ENCODE data around the gene SPATA45. TPM values are rescaled to one million over a fixed set of nuclear protein-coding genes. Genes with fewer than 3 reads are reported as not detected.
"Not testable (repeated sequence)": the region's sequence is repeated elsewhere in the genome, so short reads cannot be mapped to it uniquely, and the experiment has no call there.

The SPATA45 gene
- not detected for total RNA-seq

DNA sequence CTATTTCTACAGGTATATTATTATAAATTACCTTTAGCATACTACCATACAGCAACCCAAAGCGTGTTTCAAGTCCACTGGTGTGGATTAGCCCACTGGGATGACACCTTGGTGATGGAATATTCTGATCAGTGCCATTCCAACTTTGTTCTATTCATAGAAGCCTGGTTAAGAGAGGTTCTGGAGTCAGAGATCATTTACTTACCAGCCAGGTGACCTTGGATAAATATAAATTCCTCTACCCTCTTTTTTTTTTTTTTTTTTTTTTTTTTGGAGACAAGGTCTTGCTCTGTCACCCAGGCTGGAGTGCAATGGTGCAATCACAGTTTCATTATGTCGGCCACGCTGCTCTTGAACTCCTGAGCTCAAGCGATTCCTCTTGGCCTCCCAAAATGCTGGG, at the start of gene SPATA45:
TSS of gene SPATA45 (minus strand) at position 101 of the 400 bp plus-strand sequence. CDS start 11,500 bp downstream, outside the sequence.
- Mint-ChIP-seq H3K4me3 (no peak within 1 kb of the TSS), H3K4me1 (ENCODE audit: low read depth) (no peaks in the 10 kb centered on the region), H3K27ac (no peak within 1 kb of the TSS), H3K9me3 (peaks cover 0 to 1% of the 10 kb centered on the region in 2 donors), H3K36me3 (ENCODE audit: insufficient read depth in 2 of 2) (peaks cover 0 to 3% of the 10 kb centered on the region in 2 donors), H3K27me3 (ENCODE audit: low read depth) (no peaks in the 10 kb centered on the region)
- DNase-seq (no peak), ATAC-seq (replicated peaks in 1 of 2) (no peak)

DNA sequence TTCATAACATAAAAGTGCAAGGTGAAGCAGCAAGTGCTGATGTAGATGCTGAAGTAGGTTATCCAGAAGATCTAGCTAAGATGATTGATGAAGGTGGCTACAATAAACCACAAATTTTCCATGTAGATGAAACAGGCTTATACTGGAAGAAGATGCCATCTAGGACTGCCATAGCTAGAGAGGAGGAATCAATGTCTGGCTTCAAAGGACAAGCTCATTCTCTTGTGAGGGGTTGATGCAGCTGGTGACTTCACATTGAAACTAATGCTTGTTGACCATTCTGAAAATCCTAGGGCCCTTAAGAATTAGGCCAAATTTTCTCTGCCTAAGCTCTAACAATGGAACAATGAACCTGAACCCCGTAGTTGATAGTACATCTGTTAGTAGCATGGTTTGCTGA, 44.7 kb upstream of the SPATA45 start:
- H3K4me3 Mint-ChIP-seq = no peak overlapping the region
- DNase-seq = no peak
- no peaks in the 10 kb centered on the region for H3K9me3 Mint-ChIP-seq
- H3K27ac Mint-ChIP-seq = no peak overlapping the region
- ATAC-seq (replicated peaks in 1 of 2) = no peak
- no peaks in the 10 kb centered on the region for H3K27me3 Mint-ChIP-seq (ENCODE audit: low read depth)
- no peaks in the 10 kb centered on the region for H3K4me1 Mint-ChIP-seq (ENCODE audit: low read depth)
- peaks cover 11 to 33% of the 10 kb centered on the region in 2 donors for H3K36me3 Mint-ChIP-seq (ENCODE audit: insufficient read depth in 2 of 2)

DNA sequence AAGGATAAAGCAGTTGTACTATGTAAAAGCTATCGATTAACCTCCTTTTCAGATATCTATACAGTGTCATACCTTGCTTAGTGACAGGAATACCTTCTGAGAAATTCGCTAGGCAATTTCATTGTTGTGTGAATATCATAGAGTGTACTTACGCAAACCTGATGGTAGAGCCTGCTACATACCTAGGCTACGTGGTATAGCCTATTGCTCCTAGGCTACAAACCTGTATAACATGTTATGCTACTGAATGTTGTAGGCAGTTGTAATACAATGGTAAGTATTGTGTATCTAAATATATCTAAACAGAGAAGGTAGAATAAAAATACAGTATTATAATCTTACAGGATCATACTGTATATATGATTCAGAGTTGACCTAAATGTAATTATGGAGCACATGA, 37.1 kb upstream of the SPATA45 start:
- no peak overlapping the region for H3K4me3 Mint-ChIP-seq
- H3K27me3 Mint-ChIP-seq (ENCODE audit: low read depth) = no peaks in the 10 kb centered on the region
- no peaks in the 10 kb centered on the region for H3K4me1 Mint-ChIP-seq (ENCODE audit: low read depth)
- DNase-seq (no peak), ATAC-seq (replicated peaks in 1 of 2) (no peak)
- peaks cover 0 to 20% of the 10 kb centered on the region in 2 donors for H3K36me3 Mint-ChIP-seq (ENCODE audit: insufficient read depth in 2 of 2)
- no peaks in the 10 kb centered on the region for H3K9me3 Mint-ChIP-seq
- H3K27ac Mint-ChIP-seq = no peak overlapping the region

DNA sequence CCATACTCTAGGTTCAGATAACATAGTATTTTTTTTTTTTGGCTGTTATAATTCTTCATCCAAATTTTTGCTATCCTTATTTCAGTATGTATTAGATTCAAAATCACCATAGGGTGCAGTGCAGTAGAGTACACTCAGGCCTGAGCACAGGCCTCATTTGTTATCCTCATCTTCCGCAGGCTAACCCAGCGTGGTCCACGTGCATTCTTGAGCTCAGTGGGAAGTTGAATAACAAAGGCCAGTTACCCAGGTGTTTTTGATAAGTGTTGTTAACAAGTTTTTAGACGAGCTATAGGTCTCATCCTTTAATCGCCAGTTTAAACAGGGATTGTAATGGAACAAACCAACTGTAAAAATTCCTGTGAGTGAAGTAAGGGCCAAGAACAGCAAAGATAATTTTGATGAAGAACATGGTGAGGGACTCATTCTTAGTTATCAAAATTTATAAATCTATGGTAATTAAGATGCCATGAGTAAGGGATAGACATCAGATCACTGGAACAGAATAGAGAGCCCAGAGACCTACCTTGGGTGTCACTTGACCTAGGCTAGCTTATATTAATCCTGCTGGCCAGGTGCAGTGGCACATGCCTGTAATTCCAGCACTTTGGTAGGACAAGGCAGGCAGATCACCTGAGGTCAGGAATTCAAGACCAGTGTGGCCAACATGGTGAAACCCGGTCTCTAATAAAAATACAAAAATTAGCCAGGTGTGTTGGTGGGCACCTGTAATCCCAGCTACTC, 32.7 kb upstream of the SPATA45 start:
- H3K27ac Mint-ChIP-seq = no peak overlapping the region
- no peak overlapping the region for H3K4me3 Mint-ChIP-seq
- H3K4me1 Mint-ChIP-seq (ENCODE audit: low read depth) = no peaks in the 10 kb centered on the region
- H3K9me3 Mint-ChIP-seq = no peaks in the 10 kb centered on the region
- no peaks in the 10 kb centered on the region for H3K27me3 Mint-ChIP-seq (ENCODE audit: low read depth)
- peaks cover 6 to 25% of the 10 kb centered on the region in 2 donors for H3K36me3 Mint-ChIP-seq (ENCODE audit: insufficient read depth in 2 of 2)
- ATAC-seq (replicated peaks in 1 of 2) (no peak), DNase-seq (no peak)

DNA sequence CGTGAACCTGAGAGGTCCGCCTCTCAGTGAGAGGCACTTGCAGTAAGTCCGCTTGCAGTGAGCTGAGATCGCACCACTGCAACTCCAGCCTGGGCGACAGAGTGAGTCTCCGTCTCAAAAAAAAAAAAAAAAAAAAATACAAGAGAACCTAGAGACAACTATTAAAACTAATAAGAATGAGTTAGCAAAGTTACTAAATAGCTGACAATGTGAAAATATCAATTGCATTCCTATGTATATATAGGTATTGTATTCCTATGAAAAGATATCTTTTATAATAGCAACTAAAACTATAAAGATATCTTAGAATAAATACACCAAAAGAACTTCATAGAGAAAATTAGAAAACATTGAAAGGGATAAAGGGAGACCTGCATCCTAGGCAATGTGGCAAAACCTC, 31.0 kb upstream of the SPATA45 start:
- no peak overlapping the region for H3K27ac Mint-ChIP-seq
- peaks cover 10 to 30% of the 10 kb centered on the region in 2 donors for H3K36me3 Mint-ChIP-seq (ENCODE audit: insufficient read depth in 2 of 2)
- H3K27me3 Mint-ChIP-seq (ENCODE audit: low read depth) = no peaks in the 10 kb centered on the region
- ATAC-seq (replicated peaks in 1 of 2) (no peak), DNase-seq (no peak)
- no peaks in the 10 kb centered on the region for H3K9me3 Mint-ChIP-seq
- H3K4me1 Mint-ChIP-seq (ENCODE audit: low read depth) = no peaks in the 10 kb centered on the region
- H3K4me3 Mint-ChIP-seq = no peak overlapping the region

DNA sequence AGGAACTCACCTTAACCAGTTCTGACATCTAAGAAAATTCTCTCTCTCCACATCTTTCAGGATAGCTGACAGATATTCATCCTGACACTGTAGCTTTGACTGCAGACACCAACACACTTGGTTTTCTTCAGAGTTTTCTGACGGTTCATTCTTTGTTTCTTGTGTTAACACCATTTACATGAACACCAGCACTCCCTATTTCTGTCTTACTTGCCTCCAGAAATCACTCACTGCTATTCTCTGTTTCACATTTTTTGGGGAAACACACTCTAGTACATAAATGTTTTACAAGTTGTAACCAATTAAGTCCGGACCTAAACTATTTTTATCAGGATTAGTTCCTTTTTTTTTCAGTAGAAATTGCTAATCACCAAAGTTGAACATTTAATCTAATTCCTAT, 26.1 kb upstream of the SPATA45 start:
- H3K4me1 Mint-ChIP-seq (ENCODE audit: low read depth) = no peaks in the 10 kb centered on the region
- peak overlapping the region; percentile 48 for H3K27ac Mint-ChIP-seq
- ATAC-seq (replicated peaks in 1 of 2) (no peak), DNase-seq (no peak)
- H3K4me3 Mint-ChIP-seq = no peak overlapping the region
- H3K36me3 Mint-ChIP-seq (ENCODE audit: insufficient read depth in 2 of 2) = peaks cover 11 to 32% of the 10 kb centered on the region in 2 donors
- H3K9me3 Mint-ChIP-seq = no peaks in the 10 kb centered on the region
- no peaks in the 10 kb centered on the region for H3K27me3 Mint-ChIP-seq (ENCODE audit: low read depth)

DNA sequence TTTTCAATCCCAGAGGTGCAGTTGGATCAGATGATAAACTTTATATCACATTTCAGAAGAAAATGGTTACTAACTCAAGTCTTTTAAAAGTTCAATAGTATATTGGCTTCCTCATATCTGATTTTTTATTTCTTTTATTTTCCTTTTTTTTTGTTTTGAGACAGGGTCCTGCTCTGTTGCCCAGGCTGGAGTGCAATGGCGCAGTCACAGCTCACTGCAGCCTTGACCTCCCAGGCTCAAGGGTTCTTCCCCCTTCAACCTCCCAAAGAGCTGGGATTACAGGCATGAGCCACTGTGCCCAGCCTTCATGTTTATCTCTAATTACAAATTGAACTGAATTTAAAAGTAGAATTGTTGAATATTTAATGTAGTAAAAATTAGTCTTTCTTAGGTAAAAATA, 24.5 kb upstream of the SPATA45 start:
- no peak overlapping the region for H3K4me3 Mint-ChIP-seq

DNA sequence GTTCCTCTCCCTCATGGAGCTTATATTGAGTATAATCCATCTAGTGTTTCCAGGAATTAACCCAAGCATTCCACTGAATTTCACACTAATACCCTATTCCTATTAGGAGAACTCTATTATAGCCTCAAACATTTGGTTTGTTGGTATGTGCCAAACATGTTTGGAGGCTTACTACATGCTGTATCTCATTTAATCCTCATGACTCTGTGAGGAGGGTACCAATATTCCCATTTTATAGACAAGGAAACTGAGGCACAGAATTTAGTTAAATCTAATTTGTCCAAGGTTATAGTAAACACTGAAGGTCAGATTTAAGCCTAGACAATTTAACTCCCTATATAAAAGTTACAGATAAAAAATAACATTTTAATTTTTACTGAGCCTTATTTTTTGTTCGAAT, 19.7 kb upstream of the SPATA45 start:
- H3K4me3 Mint-ChIP-seq = no peak overlapping the region
- H3K27ac Mint-ChIP-seq = no peak overlapping the region
- H3K4me1 Mint-ChIP-seq (ENCODE audit: low read depth) = peaks cover 11% of the 10 kb centered on the region
- no peaks in the 10 kb centered on the region for H3K27me3 Mint-ChIP-seq (ENCODE audit: low read depth)
- ATAC-seq (replicated peaks in 1 of 2) (no peak), DNase-seq (no peak)
- H3K9me3 Mint-ChIP-seq = no peaks in the 10 kb centered on the region
- peaks cover 1 to 2% of the 10 kb centered on the region in 2 donors for H3K36me3 Mint-ChIP-seq (ENCODE audit: insufficient read depth in 2 of 2)

More for the DNA sequence above, 24.5 kb upstream of the SPATA45 start:
- Mint-ChIP-seq H3K4me1 (ENCODE audit: low read depth) (no peaks in the 10 kb centered on the region), H3K9me3 (no peaks in the 10 kb centered on the region), H3K27me3 (ENCODE audit: low read depth) (no peaks in the 10 kb centered on the region), H3K27ac (no peak overlapping the region), H3K36me3 (ENCODE audit: insufficient read depth in 2 of 2) (peaks cover 11 to 27% of the 10 kb centered on the region in 2 donors)
- no peak for DNase-seq
- ATAC-seq (replicated peaks in 1 of 2) = no peak

DNA sequence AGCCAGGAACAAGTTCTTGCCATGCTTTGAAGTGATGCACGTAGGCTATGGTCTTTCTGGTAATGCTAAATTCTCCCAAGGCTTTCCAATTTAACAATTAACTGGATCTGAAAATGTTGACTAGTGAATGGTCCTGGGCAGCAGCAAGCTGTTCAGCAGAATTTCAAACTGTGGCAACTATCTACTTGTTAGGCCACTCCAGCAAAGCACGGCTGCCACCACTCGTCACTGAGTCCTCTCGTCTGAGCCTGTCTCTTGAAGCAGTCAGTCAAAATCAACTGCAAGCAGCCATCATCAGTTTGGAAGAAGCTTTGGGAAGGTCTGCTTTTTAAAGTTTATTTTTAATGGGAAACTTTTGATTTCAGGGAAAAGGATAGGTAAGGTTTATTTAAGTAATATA, 16.8 kb upstream of the SPATA45 start:
- ATAC-seq (replicated peaks in 1 of 2) = no peak
- Mint-ChIP-seq H3K4me3 (no peak overlapping the region), H3K27me3 (ENCODE audit: low read depth) (no peaks in the 10 kb centered on the region), H3K36me3 (ENCODE audit: insufficient read depth in 2 of 2) (peaks cover 0 to 2% of the 10 kb centered on the region in 2 donors), H3K4me1 (ENCODE audit: low read depth) (peaks cover 13% of the 10 kb centered on the region), H3K9me3 (no peaks in the 10 kb centered on the region), H3K27ac (peak overlapping the region; percentile 13)
- no peak for DNase-seq

DNA sequence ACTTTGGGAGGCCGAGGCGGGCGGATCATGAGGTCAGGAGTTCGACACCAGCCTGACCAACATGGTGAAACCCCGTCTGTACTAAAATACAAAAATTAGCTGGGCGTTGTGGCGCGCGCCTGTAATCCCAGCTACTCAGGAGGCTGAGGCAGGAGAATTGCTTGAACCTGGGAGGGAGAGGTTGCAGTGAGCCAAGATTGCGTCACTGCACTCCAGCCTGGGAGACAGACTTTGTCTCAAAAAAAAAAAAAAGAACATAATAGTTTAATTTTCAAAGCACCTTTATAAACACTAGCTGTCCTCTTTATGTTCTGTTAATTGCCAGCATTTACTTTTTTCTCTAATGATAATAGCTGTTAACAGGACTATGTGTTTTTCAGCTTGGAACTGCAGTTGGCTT, 15.9 kb upstream of the SPATA45 start:
- H3K36me3 Mint-ChIP-seq (ENCODE audit: insufficient read depth in 2 of 2); H3K27ac Mint-ChIP-seq; H3K27me3 Mint-ChIP-seq (ENCODE audit: low read depth); H3K9me3 Mint-ChIP-seq; ATAC-seq (replicated peaks in 1 of 2); DNase-seq; H3K4me3 Mint-ChIP-seq: not testable (repeated sequence)
- peaks cover 18% of the 10 kb centered on the region for H3K4me1 Mint-ChIP-seq (ENCODE audit: low read depth)

DNA sequence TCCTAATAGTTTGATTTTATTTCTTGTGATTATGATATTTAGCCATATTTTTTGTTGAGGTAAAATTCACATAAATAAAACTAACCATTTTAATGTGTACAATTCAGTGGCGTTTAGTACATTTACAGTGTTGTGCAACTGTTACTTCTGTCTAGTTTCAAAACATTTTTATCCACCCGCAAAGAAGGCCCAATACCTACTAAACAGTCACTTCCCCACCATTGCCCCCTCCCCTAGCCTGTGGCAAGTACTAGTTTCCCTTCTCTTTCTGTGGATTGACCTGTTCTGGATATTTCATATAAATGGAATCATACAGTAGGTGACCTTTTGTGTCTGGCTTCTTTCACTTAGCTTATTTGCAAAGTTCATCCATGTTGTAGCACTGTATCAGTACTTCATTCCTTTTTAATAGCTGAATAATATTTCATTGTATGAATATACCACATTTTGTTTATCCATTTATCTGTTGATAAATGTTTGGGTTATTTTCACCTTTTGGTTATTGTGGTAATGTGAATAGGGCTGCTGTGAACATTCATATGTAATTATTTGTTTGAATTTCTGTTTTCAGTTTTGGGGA, 14.8 kb upstream of the SPATA45 start:
- Mint-ChIP-seq H3K9me3 (no peaks in the 10 kb centered on the region), H3K36me3 (ENCODE audit: insufficient read depth in 2 of 2) (peaks cover 0 to 2% of the 10 kb centered on the region in 2 donors), H3K4me1 (ENCODE audit: low read depth) (peaks cover 21% of the 10 kb centered on the region), H3K27ac (no peak overlapping the region), H3K4me3 (no peak overlapping the region), H3K27me3 (ENCODE audit: low read depth) (no peaks in the 10 kb centered on the region)
- DNase-seq (no peak), ATAC-seq (replicated peaks in 1 of 2) (no peak)

DNA sequence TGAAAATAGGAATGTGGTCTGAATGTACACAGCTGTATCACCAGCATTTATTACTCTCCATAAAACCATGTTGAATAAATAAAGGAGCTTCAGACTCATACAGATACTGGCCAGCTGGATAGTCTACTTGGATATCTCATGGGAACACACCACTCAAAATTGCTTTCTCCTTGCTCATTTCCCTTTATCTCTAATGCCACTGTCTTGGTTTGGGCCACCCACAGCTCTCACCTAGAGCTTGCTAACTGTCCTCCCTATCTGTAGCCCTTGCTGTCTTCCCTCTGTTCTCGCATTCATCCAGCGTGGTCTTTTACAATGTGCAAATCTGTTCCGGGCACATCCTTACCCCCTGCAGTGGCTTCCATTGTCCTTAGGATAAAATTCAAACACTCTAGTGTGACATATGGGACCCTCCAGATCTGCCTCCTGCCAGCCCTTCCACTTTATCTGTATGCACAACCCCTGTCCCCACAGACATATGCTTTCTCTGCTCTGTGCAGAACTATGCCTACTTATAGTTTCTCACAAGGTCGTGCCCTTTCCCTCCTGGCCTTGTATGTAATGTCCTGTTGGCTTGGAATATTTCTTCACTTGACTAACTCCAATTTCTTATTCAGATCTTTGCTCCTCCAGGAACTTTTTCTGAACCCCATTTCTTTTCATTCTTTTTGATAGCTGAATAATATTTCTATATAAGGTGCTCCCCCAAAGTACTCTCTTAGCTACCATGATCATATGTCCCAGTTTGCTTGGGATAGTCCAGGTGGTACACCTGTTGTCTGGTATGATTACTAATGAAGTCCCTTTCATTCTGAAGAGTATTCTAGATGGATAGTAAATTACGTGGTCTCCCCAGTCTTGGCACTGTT, 13.5 kb upstream of the SPATA45 start:
- Mint-ChIP-seq H3K4me3 (no peak overlapping the region), H3K27ac (no peak overlapping the region), H3K36me3 (ENCODE audit: insufficient read depth in 2 of 2) (no peaks in the 10 kb centered on the region), H3K4me1 (ENCODE audit: low read depth) (peaks cover 34% of the 10 kb centered on the region), H3K27me3 (ENCODE audit: low read depth) (no peaks in the 10 kb centered on the region), H3K9me3 (no peaks in the 10 kb centered on the region)
- DNase-seq = no peak
- no peak for ATAC-seq (replicated peaks in 1 of 2)

All from activated T-cell treated with anti-CD3 and anti-CD28 coated beads, Interleukin-2, amount 50 U/mL, for 72 hours (primary cell).